Stimulated activated naive CD8-positive, alpha-beta T cell treated with anti-CD3 and anti-CD28 coated beads, Interleukin-15, Interleukin-2, amounts not matched to agents 100 U/mL and 50 U/mL, for 24 hours (primary cell): ENCODE results near the gene CDHR1.

Experiments
- ATAC-seq: fragments of 150-1000 bp; cut with Tn5 transposase; one replicate; pipeline ENCODE4 v1.10.0; 2021
- DNase-seq: peaks from one replicate; pipeline ENCODE4 v3.0.0; 2021

Gene CDHR1

DNA sequence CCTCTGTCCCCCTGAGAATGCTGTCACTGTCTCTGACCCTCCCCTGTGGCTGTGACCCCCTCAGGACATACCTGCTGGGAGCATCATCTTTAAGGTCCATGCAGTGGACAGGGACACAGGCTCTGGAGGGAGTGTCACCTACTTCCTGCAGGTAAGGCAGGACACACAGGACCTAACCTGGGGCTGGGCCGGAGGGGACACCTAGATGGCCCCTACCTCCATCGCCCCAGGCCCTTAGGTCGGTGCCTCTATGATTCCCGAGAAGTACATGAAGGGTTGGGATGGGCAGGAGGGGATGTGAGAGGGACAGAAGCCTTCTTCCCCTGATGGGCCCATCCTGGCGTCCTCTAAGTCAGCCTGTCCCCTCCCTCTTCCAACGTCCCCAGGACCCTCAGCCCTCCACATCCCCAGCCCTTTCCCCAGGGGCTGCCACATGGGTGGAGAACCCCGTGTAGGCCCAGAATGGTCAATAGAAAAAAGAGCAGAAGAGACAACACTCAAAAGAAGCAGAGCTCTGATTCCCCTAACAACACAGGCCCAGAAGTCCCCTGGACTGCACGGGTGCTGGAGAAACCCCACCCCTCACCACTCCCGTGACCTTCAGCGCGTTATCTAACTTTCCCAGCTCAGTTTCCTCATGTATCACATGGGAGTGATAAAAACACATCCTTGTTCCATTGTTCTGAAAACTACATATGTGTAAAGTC, 6.4 kb downstream of the CDHR1 start:
- ATAC-seq (no peak), DNase-seq (no peak)

DNA sequence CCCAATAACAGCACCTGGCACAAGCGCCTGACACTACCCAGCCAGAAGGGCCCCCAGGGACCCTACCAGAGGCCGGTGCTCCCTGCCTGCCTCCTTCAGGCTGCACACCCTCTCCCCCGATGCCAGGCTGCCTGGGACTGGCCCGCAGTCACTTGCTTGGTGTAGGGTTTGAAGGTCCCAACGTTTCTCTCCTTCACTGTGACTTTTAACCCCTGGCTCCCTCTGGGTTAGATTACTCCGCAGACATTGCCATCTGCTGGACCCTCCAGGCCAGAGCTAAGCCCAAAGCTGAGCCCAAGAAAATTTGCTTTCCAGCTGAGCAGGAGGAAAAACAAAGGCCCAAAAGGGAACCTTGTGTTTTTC, 6.9 kb downstream of the CDHR1 start:
- DNase-seq (no peak), ATAC-seq (no peak)

DNA sequence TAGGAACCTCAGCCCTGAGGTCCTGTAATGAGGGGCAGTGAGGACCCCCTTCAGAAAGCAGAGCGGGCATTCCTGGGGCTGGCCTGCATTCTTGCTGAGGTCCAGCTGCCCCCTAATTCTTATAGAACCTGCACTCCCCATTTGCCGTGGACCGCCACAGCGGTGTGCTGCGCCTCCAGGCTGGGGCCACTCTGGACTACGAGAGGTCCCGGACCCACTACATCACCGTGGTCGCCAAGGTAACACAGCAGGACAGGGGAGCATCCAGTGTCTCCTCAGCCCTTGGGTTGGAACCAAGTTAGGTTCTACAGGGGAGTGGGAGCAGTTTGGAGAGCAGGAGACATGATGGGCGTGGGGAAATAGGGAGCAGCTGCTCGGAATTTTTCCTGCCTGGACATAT, 7.3 kb downstream of the CDHR1 start:
- DNase-seq = no peak
- no peak for ATAC-seq

DNA sequence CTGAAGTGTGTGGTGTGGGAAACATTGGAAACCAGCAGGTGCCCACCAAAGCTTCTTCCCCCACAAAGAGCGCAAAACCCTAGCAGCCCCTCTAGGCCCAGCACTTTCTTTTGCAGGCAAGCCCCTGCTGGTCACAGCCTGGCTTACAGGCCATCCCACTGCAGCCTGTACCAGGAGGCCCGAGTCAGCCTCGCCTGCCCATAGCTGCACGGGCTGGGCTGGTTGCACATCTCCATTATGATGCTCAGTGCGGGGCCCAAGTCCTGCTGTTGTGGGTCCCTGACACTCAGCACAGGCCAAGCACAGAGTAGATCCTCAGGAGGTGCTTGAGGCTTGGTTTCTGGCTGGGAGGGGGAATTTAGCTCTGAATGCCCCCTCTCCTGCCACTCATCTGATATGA, 8.0 kb downstream of the CDHR1 start:
- no peak for ATAC-seq
- no peak for DNase-seq

DNA sequence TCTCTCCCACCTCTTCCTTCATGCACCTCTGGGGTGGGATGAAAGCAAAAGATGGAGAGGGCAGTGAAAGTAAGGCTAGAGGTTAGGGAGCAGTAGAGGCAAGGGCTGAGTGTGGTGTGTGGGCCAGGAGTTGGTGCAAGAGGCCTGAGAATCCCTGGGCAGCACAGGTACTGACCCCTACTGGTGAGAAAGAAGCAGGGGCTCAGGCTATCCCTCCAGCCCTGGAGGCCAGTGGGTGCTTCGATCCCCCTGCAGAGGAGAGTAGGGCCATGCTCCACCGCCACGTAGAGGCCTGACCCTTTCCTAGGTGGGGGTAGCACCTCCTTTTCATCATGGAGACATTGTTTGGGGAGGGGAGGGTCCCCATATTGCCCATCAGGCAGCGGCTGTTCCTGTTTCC, 9.8 kb downstream of the CDHR1 start:
- no peak for ATAC-seq
- no peak for DNase-seq

DNA sequence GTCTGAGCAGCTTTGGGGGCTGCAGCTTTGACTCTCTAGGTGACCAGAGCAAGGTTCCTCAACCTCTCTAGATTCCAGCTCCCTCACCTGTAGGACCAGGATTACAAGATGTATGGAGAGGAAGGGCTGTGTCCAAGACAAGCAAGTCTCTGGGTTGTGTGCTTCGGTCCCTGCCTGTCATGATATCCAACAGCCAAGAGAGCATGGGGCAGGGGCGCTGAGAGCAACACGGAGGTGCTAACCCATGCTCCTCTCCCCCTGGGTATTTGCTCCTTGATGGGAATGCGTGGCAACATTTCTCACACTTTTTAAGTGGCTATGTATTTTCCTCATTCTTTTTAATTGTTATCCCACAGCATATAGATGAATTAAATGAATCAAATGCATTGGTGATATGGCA, 10.3 kb downstream of the CDHR1 start:
- no peak for ATAC-seq

DNA sequence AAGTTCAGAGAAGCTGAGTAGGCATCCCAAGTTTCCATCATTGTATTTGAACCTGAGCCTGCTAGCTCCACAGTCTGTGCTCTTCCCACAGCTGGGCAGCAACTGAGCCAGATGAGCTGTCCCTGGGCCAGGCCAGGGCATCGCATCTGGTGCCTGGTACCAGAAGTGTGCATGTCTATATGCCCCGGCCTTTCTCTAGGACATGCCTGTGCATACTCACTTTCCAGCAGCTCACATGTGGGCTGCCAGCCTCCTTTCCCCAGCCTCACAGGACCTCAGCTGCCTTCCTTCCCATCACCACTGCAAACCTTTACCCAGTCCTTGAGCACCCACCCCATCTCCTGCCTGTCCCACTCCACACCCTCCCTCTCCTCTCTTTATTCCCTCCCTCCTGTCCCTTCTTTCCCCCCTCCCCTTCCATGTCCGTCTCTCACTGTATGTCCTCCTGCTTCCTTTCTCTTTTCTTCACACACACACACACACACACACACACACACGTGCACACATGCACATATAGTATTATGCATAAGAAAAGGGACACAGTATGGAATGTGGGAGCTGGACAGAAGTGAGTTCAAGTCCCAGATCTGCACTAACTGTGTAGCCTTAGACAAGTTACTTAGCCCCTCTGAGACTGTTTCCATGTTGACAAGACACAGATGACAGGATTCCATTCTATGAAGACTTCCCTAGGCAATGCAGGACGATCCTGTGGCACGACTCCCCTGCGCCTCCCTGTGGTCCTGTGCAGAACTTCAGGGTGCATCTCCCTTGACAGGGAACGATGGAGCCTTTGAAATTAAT, 10.9 kb downstream of the CDHR1 start:
- ATAC-seq (peak; percentile 73), DNase-seq (peak; percentile 80)

More for the DNA sequence above, 10.3 kb downstream of the CDHR1 start:
- DNase-seq = no peak

DNA sequence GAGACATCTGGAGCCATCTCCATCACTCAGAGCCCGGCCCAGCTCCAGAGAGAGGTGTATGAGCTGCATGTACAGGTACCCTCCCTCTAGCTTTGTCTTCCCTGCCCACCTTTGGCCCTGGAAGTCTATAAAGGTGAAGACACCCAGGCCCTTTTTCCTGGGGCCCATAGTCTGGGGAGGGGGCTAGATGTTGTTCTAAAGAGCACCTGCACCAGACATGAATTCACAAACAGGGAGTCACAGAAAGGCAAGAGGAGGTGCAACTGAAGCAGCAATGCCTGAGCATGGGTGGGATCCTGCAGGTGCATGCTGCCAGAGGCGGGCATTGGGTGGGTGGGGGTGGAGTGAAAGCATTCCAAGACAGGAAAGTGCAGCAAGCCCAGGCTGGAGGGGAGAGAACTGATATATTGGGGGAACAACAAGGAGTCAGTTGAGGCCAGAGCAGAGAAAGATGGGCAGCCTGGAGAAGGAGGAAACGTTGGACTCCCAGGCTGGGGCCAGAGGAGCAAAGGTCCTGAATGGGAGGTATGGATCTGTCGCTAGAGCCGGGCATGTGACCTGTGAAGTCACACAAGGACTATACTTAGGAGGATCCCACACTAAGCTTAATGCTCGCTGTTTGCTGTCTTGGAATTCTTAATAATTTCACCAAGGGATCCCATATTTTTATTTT, 11.7 kb downstream of the CDHR1 start:
- ATAC-seq (no peak), DNase-seq (no peak)

DNA sequence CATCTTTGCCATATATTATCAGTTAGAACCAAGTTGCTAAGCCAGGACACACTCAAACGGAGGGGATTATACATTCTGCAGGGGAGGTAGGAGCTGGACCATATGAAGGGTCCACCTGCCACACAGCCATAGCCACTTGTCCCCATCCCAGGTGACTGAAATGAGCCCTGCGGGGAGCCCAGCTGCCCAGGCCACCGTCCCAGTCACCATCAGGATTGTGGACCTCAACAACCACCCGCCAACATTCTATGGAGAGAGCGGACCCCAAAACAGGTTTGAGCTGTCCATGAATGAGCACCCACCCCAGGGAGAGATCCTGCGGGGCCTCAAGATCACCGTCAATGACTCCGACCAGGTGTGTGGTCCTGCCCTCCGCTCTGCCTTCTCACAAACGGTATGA, 13.7 kb downstream of the CDHR1 start:
- no peak for ATAC-seq
- no peak for DNase-seq

DNA sequence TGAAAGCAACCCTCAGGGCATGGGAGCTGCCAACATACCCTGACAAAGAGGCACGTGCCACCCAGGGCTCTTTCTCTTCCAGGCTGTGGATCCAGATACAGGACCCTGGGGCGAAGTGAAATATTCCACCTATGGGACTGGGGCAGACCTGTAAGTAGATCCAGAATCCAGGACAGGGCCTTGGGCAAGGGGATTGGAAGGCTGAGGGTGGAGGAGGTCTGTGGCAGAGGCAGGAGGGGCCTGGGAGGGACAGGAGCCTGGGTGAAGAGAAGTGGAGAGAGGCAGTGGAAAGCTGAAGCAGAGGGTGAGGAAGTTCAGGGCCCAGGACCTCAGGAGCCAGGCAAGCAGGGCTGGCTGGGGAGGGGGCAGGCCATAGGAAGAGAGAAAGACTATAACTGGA, 17.2 kb downstream of the CDHR1 start:
- DNase-seq (no peak), ATAC-seq (no peak)

DNA sequence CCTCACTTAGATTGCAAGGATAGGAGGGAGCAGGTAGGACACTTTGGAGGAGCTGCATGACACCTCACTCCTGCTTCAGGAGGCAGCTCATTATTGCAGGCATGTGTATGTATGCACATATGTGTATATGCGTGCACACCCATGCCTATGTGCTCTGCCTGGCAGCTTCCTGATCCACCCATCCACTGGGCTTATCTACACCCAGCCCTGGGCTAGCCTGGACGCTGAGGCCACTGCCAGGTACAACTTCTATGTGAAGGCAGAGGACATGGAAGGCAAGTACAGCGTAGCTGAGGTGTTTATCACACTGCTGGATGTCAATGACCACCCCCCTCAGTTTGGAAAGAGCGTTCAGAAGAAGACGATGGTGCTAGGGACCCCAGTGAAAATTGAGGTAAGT, 17.7 kb downstream of the CDHR1 start:
- DNase-seq = no peak
- no peak for ATAC-seq

DNA sequence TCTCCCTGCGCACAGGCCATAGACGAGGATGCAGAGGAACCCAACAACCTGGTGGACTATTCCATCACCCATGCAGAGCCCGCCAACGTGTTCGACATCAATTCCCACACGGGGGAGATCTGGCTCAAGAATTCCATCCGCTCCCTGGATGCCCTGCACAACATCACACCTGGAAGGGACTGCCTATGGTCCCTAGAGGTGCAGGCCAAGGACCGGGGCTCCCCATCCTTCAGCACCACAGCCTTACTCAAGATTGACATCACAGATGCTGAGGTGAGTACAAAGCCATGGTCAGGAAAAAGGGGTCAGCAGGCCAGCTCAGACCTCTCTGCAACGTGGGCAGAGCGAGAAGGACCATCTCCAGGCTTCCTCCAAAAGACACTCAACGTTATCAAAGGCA, 18.7 kb downstream of the CDHR1 start:
- no peak for ATAC-seq
- no peak for DNase-seq

DNA sequence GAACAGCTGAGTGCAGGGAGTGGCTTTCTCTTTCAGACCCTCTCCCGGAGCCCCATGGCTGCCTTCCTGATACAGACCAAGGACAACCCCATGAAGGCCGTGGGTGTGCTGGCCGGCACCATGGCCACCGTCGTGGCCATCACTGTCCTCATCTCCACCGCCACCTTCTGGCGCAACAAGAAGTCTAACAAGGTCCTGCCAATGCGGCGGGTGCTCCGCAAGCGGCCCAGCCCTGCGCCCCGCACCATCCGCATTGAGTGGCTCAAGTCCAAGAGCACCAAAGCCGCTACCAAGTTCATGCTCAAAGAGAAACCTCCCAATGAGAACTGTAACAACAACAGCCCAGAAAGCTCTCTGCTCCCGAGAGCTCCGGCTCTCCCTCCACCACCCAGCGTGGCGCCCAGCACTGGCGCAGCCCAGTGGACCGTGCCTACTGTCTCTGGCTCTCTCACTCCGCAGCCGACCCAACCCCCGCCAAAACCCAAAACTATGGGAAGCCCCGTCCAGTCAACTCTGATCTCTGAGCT, 19.8 kb downstream of the CDHR1 start:
- ATAC-seq (no peak), DNase-seq (no peak)

DNA sequence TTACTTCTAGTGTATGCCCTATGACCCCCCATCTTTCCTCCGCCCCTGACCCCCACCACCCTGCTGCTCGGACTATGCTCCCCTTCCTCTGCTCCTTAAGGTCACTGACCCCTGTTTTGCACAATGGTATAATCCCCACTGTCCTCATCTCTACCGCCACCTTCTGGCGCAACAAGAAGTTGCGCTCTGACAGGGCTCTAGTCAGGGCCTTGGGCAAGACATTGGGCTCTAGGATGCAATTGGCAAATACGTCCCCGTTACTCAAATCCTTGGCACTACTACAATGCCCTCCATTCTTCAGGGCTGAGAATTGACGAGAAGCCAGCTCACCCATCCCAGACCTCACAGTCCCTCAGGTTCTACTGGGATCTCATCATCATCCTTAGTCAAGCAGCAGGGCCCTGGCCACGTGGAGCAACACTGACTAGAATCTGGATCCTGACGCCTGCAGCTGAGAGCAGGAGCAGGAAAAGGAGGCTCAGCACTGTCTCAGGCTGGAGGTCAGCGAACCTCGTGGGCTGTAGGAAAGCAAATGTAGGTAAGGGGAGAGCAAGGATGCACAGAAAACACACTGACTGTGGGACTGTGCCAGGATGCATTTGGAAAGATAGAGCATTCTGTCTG, 20.4 kb downstream of the CDHR1 start:
- DNase-seq (peak; percentile 46), ATAC-seq (peak; percentile 45)

DNA sequence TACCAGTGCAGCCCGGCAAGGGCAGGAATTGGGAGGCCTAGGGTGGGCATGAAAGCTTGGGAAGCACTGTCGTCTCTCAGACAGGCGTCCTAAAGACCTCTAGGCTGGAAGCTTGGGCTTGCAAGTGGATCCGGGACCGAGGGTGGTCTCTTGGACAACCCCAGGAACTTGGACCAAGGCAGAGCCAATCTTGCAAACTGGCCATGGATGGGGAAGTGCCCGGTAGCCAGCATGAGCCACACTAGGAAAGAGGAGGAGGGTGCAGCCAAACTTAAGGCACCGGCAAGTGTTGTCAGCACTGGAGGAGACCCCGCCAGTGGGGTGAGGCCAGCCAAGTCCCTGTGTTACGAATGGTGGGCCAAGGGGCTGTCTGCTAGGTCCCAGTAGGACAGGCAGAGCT, 22.5 kb downstream of the CDHR1 start:
- DNase-seq = no peak
- ATAC-seq = no peak

DNA sequence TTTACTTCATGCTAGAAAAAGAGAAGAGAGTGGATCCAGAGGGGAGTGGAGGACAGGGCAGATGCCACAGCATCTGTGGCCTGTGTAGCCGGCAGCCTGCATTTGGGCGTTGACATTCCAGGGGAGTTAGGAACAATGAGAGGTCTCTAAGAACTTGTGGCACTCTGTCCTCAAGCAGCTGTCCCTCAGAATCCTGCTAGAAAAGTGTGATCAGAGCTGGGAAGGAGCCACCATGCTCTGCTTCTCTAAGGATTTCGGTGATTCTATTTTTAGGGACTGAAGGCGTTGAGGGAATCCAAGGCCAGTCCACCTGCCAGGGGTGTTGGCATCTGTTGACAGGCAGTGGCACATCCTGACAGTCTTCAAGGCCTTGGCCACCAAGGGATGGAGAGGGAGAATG, 23.4 kb downstream of the CDHR1 start:
- DNase-seq = no peak
- ATAC-seq = no peak

DNA sequence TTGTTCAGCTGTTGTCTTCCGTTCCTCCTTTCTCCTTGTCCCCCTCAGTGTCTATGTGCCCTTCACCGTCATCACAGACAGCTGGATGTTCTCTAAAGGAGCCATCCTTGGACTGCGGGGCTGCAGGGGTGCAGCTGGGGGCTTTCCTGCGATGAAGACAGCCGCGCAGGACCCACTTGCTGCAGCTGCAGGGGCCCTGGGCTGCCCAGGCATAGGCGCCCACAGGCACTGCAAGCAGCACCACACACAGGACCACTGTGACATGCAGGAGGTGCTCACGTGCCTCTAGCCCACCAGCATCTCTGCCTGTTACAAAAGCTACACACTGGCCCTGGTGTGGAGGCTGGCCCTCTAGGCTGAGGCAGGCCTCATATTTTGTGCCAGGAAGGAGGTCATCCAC, 27.6 kb downstream of the CDHR1 start:
- ATAC-seq (no peak), DNase-seq (no peak)

DNA sequence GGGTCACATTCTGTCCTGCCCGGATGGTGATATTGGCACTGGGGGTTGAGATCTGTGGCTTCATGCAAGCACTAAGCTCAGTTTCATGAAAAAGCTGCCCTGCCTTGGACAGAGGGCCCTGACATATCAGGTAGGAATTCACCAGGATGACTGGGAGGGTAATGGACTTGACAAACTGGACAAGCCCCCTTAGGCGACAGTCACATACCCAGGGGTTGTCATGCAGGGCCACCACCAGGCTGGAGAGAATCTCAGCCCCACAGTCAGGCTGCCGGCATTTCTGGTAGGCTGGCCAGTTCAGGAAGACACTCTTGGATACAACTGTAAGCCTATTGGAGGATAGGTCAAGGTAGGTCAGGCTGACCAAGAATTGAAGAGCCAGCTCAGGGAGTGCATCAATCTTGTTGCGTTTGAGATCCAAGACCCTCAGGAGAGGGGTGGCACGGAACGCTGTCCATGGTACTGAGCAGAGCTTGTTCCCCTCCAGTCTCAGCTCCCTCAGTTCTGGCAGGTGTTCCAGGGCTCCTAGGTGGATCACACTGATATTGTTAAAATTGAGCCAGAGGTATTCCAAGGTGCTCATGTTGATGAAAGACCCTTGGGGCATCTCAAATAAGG, 30.2 kb downstream of the CDHR1 start:
- ATAC-seq (no peak), DNase-seq (no peak)

DNA sequence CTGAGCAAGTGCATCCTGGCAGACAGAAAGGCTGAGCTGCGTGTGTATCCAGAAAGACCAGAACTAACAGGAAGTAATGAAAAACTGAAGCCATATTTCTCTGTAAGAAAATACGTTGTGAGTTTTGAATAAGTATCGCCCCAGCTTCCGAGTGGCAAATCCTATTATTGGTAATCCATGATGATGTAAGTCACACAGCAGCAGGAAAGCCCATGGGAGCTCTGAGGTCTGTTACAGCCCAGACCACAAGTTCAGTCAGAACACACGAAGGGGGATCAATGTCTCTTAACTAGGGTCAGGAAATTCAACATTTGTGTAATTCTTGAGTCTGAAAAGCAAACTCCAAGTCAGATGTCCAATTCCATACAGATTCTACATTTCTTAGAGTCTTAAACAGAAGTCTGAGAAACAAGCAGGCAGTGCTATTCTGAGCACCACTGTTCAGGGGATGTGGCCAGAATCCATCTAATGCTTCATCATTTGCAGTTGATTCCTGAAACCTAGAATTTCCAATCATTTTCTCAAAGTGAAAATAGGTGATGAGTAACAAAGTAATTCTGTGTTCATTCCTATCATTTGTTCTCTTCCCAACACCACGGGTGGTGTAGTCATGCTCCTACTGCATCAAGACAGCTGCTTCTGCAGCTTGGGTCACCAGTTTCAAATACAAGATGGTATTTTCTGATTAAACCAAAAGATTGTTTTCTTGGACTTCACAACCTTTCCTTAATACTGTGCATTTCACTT, 31.3 kb downstream of the CDHR1 start, which contains the start of gene LRIT2:
LRIT2 (minus strand) TSS at position 118 of the 747 bp plus-strand sequence; CDS start at position 94, 24 bp downstream.
- ATAC-seq (no peak), DNase-seq (no peak)

DNA sequence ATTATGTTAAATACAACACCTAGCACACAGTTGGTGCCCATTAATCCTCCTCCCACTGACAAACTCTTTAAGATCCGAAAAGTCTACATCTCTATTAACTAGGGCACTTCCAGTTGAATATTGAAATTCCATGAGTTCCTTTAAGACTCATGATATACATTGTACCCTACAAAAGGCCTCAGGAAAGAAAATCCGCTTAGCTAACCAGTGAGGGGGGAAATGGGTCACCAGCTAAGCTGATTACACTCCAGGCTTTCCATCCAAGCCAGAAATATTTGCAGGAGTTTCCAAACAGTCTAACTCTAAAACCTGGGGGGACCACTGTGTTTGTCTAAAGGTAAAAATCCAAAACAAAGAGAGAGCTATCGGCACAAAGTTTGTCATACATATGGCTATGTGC, 32.3 kb downstream of the CDHR1 start:
- ATAC-seq (no peak), DNase-seq (no peak)

DNA sequence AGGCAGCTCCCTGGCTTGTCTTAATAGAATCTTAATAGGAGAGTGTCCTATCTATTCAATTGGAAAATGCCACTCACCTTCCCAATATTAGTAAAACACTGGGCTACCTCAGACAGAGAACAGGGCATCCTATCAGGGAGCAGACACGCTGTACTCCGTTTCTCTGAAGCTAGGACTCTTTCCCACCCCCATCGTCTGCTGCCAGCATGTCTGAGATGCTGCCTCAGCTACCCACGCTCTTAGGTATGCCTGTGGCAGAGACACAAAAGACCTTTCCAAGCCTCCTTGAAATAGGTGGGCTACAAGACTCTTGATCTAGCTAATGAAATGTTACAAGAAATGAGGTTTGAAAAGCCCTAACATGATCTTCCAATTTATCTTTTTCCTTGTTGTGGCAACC, 33.5 kb downstream of the CDHR1 start:
- DNase-seq (no peak), ATAC-seq (no peak)
